ENCODE results near the gene HBE1. TPM values are rescaled to one million over a fixed set of nuclear protein-coding genes. Genes with fewer than 3 reads are reported as not detected.
"Not testable (repeated sequence)": the region's sequence is repeated elsewhere in the genome, so short reads cannot be mapped to it uniquely, and the experiment has no call there.

HBE1 gene
- polyA plus RNA-seq, 1 donor: 10.4 TPM

GRCh38 chr11:5286351-5286750 lies 16.6 kb upstream of the HBE1 start:
- DNase-seq: no peak

- no peak for DNase-seq
Observed at GRCh38 chr11:5285703-5286340, 16.1 kb upstream of the HBE1 start.

DNA sequence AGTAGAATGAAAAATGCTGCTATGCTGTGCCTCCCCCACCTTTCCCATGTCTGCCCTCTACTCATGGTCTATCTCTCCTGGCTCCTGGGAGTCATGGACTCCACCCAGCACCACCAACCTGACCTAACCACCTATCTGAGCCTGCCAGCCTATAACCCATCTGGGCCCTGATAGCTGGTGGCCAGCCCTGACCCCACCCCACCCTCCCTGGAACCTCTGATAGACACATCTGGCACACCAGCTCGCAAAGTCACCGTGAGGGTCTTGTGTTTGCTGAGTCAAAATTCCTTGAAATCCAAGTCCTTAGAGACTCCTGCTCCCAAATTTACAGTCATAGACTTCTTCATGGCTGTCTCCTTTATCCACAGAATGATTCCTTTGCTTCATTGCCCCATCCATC lies 14.9 kb upstream of the HBE1 start:
- DNase-seq: no peak

DNA sequence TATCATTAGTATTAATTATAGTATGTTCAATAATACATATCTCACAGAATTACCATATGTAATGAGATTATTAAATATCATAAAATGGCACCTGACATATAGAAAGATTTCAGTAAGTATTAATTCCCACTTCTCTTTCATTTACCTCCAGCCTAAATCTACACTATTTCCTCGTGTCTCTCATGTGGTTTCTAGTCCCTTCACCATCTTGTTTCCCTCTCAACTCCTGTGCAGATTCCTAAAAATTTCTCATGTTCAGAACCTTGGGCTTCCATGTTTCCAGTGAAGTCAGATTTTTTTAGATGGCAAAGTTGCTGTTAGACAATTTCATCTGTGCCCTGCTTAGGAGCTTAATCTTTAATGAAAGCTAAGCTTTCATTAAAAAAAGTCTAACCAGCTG lies 14.1 kb upstream of the HBE1 start:
- no peak for DNase-seq

DNA sequence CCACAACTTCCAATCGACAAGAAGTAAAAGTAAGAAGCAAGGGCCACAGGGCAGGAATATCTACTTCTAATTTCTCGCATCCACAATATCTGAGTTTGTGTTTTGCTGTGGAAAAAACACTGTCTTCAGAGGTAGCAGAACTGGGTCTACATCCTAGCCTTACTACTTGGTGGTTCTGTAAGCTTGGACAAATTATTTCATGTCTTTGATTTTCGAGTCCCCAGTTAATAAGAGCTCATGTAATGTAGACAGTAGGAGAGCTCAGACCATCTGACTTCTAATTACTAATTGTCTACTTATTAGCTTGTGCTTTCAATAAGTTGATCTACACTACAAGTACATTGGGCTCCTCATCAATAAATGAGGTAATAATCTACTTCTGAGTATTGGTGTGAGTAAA lies 13.3 kb upstream of the HBE1 start:
- DNase-seq: no peak

- DNase-seq: no peak
Observed at GRCh38 chr11:5282628-5283027, 12.9 kb upstream of the HBE1 start.

GRCh38 chr11:5281596-5281995 lies 11.9 kb upstream of the HBE1 start:
- no peak for DNase-seq

- DNase-seq: no peak
Observed at GRCh38 chr11:5280582-5281102, 10.9 kb upstream of the HBE1 start.

DNA sequence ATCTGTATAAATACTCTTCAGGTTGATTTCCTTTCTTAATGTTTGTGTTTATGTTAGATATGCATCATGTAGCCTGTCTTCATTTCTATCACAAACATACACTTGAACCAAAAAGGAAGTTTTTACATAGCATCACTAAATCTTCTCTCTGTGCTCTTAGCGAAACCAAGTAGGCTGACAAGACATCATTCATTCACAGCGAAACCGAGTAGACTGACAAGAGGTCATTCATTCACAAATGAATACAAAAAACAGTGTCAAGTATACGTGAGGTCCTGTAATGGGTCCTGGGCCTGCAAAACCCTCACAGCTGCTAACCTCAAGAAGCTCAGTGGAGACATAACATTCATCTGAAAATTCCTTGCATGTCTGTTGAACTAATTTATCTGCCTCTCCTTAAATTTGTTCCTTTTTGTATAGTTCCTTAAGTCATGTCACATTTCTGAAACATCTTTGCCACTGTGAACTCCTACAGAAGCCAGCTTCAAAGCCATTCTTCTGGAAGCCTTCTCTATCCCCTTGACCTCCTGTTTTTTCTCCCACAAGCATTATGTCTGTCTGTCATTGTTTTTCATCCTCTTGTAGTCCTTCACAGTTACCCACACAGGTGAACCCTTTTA lies 9.8 kb upstream of the HBE1 start:
- DNase-seq: no peak

GRCh38 chr11:5277807-5278382 lies 8.2 kb upstream of the HBE1 start:
- DNase-seq: no peak

GRCh38 chr11:5276697-5277096 lies 7.0 kb upstream of the HBE1 start:
- no peak for DNase-seq

DNA sequence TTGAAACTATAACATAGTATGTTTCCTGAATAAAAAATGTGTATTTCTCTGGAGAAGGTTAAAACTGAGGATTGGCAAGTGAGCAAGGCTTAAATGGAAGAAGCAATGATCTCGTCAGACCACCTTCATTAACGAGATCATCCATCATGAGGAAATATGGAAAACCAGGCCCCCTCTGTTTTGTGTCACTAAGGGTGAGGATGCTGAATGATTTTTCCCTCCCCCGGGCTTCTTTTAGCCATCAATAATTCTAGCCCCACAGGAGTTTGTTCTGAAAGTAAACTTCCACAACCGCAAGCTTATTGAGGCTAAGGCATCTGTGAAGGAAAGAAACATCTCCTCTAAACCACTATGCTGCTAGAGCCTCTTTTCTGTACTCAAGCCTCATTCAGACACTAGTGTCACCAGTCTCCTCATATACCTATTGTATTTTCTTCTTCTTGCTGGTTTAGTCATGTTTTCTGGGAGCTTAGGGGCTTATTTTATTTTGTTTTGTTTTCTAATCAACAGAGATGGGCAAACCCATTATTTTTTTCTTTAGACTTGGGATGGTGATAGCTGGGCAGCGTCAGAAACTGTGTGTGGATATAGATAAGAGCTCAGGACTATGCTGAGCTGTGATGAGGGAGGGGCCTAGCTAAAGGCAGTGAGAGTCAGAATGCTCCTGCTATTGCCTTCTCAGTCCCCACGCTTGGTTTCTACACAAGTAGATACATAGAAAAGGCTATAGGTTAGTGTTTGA lies 5.8 kb upstream of the HBE1 start:
- no peak for DNase-seq

GRCh38 chr11:5274395-5274794 lies 4.7 kb upstream of the HBE1 start:
- no peak for DNase-seq

- DNase-seq: no peak
Observed at GRCh38 chr11:5272395-5273017, 2.8 kb upstream of the HBE1 start.

DNA sequence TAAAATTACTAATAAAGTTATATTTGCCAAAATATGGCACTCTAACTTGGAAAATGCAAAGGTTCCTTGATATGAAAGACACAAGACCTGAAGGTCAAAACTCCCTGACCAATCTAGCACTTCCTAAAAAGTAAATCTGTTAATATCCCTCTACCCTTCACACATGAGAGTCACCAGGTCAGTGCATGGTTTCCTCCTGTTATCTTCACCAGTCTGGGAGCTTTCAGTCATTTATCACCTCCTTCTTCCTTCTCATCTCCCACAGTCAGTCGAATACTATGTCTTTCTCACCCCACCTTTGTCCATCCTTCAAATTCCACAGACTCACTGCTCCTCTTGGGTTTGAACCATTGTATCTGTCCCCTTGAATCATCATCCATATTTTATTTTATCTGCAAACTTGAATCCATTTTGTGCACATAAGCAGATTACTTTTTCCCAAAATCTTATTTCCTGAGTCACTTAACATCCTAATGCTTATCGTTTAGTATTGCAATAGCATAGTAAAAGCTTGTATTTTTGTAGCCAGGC lies 2.6 kb downstream of the HBE1 start:
- DNase-seq: no peak

GRCh38 chr11:5266609-5267008 lies 3.1 kb downstream of the HBE1 start:
- DNase-seq: no peak

- DNase-seq: no peak
Observed at GRCh38 chr11:5265832-5266231, 3.9 kb downstream of the HBE1 start.

DNA sequence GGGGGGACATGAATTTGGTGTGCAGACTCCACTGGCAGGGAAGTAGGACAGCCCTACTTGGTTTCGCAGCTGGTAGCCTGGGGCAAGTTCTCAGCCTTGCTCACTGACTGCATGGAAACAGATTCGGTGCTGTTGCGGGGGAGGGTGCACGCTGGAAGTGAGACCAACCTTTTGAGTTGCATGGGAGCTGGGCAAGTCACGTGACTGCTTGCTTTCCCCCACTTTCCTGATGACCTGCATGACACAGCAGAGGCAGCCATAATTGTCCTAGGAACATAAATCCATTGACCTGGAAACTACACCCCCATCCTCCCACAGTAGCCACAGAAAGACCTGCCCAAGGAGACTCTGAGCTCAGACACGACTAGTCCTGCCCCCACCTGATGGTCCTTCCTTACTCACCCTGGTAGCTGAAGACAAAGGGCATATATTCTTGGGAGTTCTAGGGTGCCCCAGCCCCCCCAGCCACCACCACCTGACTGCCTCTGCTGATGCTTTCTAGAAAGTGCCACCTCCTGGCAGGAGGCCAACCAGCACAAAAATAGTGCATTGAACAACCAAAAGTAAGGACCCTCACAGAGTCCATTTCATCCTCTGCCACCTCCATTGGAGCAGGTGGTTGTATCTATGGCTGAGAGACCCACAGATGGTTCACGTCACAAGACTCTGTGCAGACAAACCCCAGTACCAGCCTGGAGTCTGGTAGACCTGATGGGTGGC lies 11.0 kb downstream of the HBE1 start:
- no peak for DNase-seq

- no peak for DNase-seq
Observed at GRCh38 chr11:5257296-5257695, 12.4 kb downstream of the HBE1 start.

DNA sequence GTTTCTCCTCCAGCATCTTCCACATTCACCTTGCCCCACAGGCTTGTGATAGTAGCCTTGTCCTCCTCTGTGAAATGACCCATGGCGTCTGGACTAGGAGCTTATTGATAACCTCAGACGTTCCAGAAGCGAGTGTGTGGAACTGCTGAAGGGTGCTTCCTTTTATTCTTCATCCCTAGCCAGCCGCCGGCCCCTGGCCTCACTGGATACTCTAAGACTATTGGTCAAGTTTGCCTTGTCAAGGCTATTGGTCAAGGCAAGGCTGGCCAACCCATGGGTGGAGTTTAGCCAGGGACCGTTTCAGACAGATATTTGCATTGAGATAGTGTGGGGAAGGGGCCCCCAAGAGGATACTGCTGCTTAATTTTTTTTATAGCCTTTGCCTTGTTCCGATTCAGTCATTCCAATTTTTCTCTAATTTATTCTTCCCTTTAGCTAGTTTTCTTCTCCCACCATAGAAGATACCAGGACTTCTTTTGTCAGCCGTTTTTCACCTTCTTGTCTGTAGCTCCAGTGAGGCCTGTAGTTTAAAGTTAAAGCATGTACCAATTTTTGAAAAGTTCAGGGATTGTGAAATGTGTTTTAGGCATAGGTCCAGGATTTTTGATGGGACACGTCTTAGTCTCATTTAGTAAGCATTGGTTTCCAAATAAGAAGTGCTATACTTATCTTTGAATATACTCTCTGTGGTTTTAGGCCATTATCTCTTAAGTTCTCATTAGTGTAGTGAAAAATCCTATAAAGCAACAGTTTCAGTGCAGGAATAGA lies 14.9 kb downstream of the HBE1 start, which contains the start of gene HBG2:
TSS of gene HBG2 (minus strand) at position 136 of the 768 bp plus-strand sequence. CDS start at position 83, 53 bp downstream.
- not testable (repeated sequence) for DNase-seq

GRCh38 chr11:5254023-5254422 lies 15.7 kb downstream of the HBE1 start:
- not testable (repeated sequence) for DNase-seq

All from left kidney (tissue), 2 donors.